GM19452 (cell line): ENCODE data around the gene DOK5.

Experiments
- ATAC-seq: cut with Tn5 transposase; IDR thresholded peaks from one replicate; pipeline ENCODE4 v1.9.1; 2021; ENCODE audit not compliant: unreplicated experiment

DOK5 gene

GRCh38 chr20:54510541-54511129, 35.2 kb downstream of the DOK5 start:
- no peak for ATAC-seq

GRCh38 chr20:54512694-54513093, 37.3 kb downstream of the DOK5 start:
- no peak for ATAC-seq

- no peak for ATAC-seq
These were observed 38.7 kb downstream of the DOK5 start for GRCh38 chr20:54514028-54514607.

GRCh38 chr20:54515793-54516628, 40.6 kb downstream of the DOK5 start:
- no peak for ATAC-seq

GRCh38 chr20:54517241-54517975, 42.0 kb downstream of the DOK5 start:
- no peak for ATAC-seq

GRCh38 chr20:54524849-54525248, 49.5 kb downstream of the DOK5 start:
- ATAC-seq = no peak

GRCh38 chr20:54525916-54526590, 50.7 kb downstream of the DOK5 start:
- no peak for ATAC-seq

- no peak for ATAC-seq
These were observed 51.4 kb downstream of the DOK5 start for GRCh38 chr20:54526801-54527200.

- no peak for ATAC-seq
These were observed 57.2 kb downstream of the DOK5 start for GRCh38 chr20:54532573-54532972.

GRCh38 chr20:54534101-54534500, 58.7 kb downstream of the DOK5 start:
- ATAC-seq = no peak

GRCh38 chr20:54535033-54535432, 59.6 kb downstream of the DOK5 start:
- ATAC-seq = no peak

- ATAC-seq = no peak
These were observed 60.4 kb downstream of the DOK5 start for GRCh38 chr20:54535746-54536145.

- ATAC-seq = no peak
These were observed 64.2 kb downstream of the DOK5 start for GRCh38 chr20:54539521-54540046.

GRCh38 chr20:54543369-54543768, 68.0 kb downstream of the DOK5 start:
- no peak for ATAC-seq

- no peak for ATAC-seq
These were observed 70.4 kb downstream of the DOK5 start for GRCh38 chr20:54545676-54546358.

GRCh38 chr20:54548849-54549248, 73.5 kb downstream of the DOK5 start:
- no peak for ATAC-seq

GRCh38 chr20:54549658-54550326, 74.4 kb downstream of the DOK5 start:
- ATAC-seq = no peak

GRCh38 chr20:54550776-54551396, 75.5 kb downstream of the DOK5 start:
- no peak for ATAC-seq

- no peak for ATAC-seq
These were observed 78.6 kb downstream of the DOK5 start for GRCh38 chr20:54554006-54554405.
